GM19240 (cell line): ENCODE results near the gene HMGN3.
"Not testable (repeated sequence)": the region's sequence is repeated elsewhere in the genome, so short reads cannot be mapped to it uniquely, and the experiment has no call there.

Experiments used
- DNase-seq: peaks from one replicate; pipeline ENCODE4 v3.0.0; 2011; ENCODE audit warnings: low spot score; ENCODE audit not compliant: insufficient read length

HMGN3 gene

GRCh38 chr6:79234150-79235022 lies at the start of gene HMGN3:
Gene HMGN3, minus strand, starts transcription at chr6:79234682.
- peak; percentile 54 for DNase-seq

- DNase-seq, result no peak
These were observed 46.3 kb upstream of the HMGN3 start for GRCh38 chr6:79280756-79281155.

- no peak for DNase-seq
These were observed 42.6 kb upstream of the HMGN3 start for GRCh38 chr6:79277109-79277508.

- DNase-seq, result no peak
These were observed 35.4 kb upstream of the HMGN3 start for GRCh38 chr6:79269877-79270276.

GRCh38 chr6:79267128-79267527 lies 32.6 kb upstream of the HMGN3 start:
- DNase-seq, result no peak

GRCh38 chr6:79266051-79266450 lies 31.6 kb upstream of the HMGN3 start:
- no peak for DNase-seq

GRCh38 chr6:79263359-79263758 lies 28.9 kb upstream of the HMGN3 start:
- DNase-seq, result no peak

- no peak for DNase-seq
These were observed 27.2 kb upstream of the HMGN3 start for GRCh38 chr6:79261666-79262065.

GRCh38 chr6:79260772-79261171 lies 26.3 kb upstream of the HMGN3 start:
- DNase-seq, result no peak

- no peak for DNase-seq
These were observed 23.1 kb upstream of the HMGN3 start for GRCh38 chr6:79257381-79258205.

- not testable (repeated sequence) for DNase-seq
These were observed 22.3 kb upstream of the HMGN3 start for GRCh38 chr6:79256770-79257169.

- DNase-seq, result not testable (repeated sequence)
These were observed 20.6 kb upstream of the HMGN3 start for GRCh38 chr6:79255086-79255485.

- DNase-seq, result no peak
These were observed 16.1 kb upstream of the HMGN3 start for GRCh38 chr6:79250559-79250958.

GRCh38 chr6:79250107-79250514 lies 15.6 kb upstream of the HMGN3 start:
- no peak for DNase-seq

GRCh38 chr6:79249136-79249535 lies 14.7 kb upstream of the HMGN3 start:
- DNase-seq, result no peak

- no peak for DNase-seq
These were observed 12.4 kb upstream of the HMGN3 start for GRCh38 chr6:79246891-79247290.

- no peak for DNase-seq
These were observed 6.7 kb upstream of the HMGN3 start for GRCh38 chr6:79241228-79241627.

- DNase-seq, result no peak
These were observed 6.0 kb upstream of the HMGN3 start for GRCh38 chr6:79240509-79240908.

GRCh38 chr6:79239536-79240168 lies 5.2 kb upstream of the HMGN3 start:
- no peak for DNase-seq

- DNase-seq, result no peak
These were observed 4.4 kb upstream of the HMGN3 start for GRCh38 chr6:79238919-79239318.

- no peak for DNase-seq
These were observed 2.2 kb upstream of the HMGN3 start for GRCh38 chr6:79236711-79237110.

GRCh38 chr6:79233611-79234149 lies 802 bp downstream of the HMGN3 start:
- DNase-seq, result peak; percentile 42
